HepG2 (cell line): Measurements from ENCODE around the gene CPLANE1. TPM values are rescaled to one million over a fixed set of nuclear protein-coding genes. Genes with fewer than 3 reads are reported as not detected.

Experiments
- ATAC-seq: fragments of 200-7000 bp; cut with Tn5 transposase; 3 replicates; pipeline ENCODE4 v1.9.1; 2020; ENCODE audit warnings: mild to moderate bottlenecking, moderate library complexity
- BruUV-seq: library from RNA; stranded (reverse); fragments of 400-500 nt; replicated peaks from 2 replicates; lab custom pipeline; 2021; lab: Mats Ljungman, UMichigan
- CTCF ChIA-PET: fragments of 300-600 bp; formaldehyde crosslinking; extraction: SDS; loops from one replicate; lab custom pipeline; 2021; ENCODE audit warnings: low total read pairs, inconsistent platforms, low intra/inter-chr PET ratio; lab: Yijun Ruan, JAX
- POLR2A ChIA-PET: fragments of 350-600 bp; sonication (Branson Sonifier 250); formaldehyde crosslinking; loops from one replicate; lab custom pipeline; 2020; ENCODE audit warnings: antibody characterized with exemption, inconsistent platforms; lab: Yijun Ruan, JAX
- DNase-seq: peaks from one replicate; pipeline ENCODE4 v3.0.0-alpha.2; 2015; ENCODE audit warnings: low spot score
- FAIRE-seq: peaks from 3 replicates; lab custom pipeline; 2011; peaks lifted over from hg19 to GRCh38; lab: Jason Lieb, UNC
- H2AFZ ChIP-seq: one replicate; pipeline ENCODE4 v1.6.1; 2011; ENCODE audit warnings: low read length, inconsistent platforms
- H3K27ac ChIP-seq: fragments of 300-600 bp; 3 replicates; pipeline ENCODE4 v1.8.0; 2011; ENCODE audit warnings: mixed run types, mild to moderate bottlenecking, mixed read lengths, low read length, inconsistent platforms; ENCODE audit not compliant: insufficient read depth; ENCODE audit errors: extremely low read length
- H3K27me3 ChIP-seq, 2 experiments: fragments of 200-600 bp in 1 of 2; 2 replicates in 1 of 2; 3 replicates in 1 of 2; pipeline versions ENCODE4 v1.6.0 to v1.8.0; 2011; ENCODE audit warnings: low read length in 2 of 2, mild to moderate bottlenecking in 2 of 2, moderate library complexity in 2 of 2, inconsistent platforms in 1 of 2; ENCODE audit not compliant: insufficient read depth in 2 of 2, control insufficient read depth in 1 of 2
- H3K36me3 ChIP-seq, 2 experiments: fragments of 200-600 bp in 1 of 2; replicated peaks in 1 of 2; 2 replicates in 1 of 2; 3 replicates in 1 of 2; pipeline versions ENCODE4 v1.5.1 to v1.8.0; 2011; ENCODE audit warnings: low read length in 2 of 2, inconsistent platforms in 1 of 2; ENCODE audit not compliant: insufficient read depth in 2 of 2, control insufficient read depth in 1 of 2
- H3K4me1 ChIP-seq: 2 replicates; pipeline ENCODE4 v1.5.1; 2012; ENCODE audit warnings: low read length, inconsistent platforms; ENCODE audit not compliant: insufficient read depth
- H3K4me2 ChIP-seq: 2 replicates; pipeline ENCODE4 v1.6.0; 2011; ENCODE audit warnings: low read depth, low read length, inconsistent platforms
- H3K4me3 ChIP-seq, 3 experiments: fragments of 200-600 bp in 1 of 3; sonication (generic), shearing (Covaris generic) in 1 of 3; replicated peaks in 1 of 3; 2 replicates each; pipeline ENCODE4 v1.5.1; 2011 to 2016; ENCODE audit warnings: low read length in 3 of 3, inconsistent platforms in 2 of 3, low read depth in 2 of 3, mild to moderate bottlenecking in 2 of 3, control low read depth in 1 of 3, mixed read lengths in 1 of 3; ENCODE audit not compliant: insufficient read depth in 1 of 3
- H3K79me2 ChIP-seq: one replicate; pipeline ENCODE4 v1.6.1; 2011; ENCODE audit warnings: low read length, inconsistent platforms; ENCODE audit not compliant: insufficient read depth
- H3K9ac ChIP-seq: 2 replicates; pipeline ENCODE4 v1.6.0; 2011; ENCODE audit warnings: mild to moderate bottlenecking, low read depth, low read length, inconsistent platforms; ENCODE audit not compliant: insufficient read depth
- H3K9me3 ChIP-seq: 2 replicates; pipeline ENCODE4 v1.5.1; 2012; ENCODE audit warnings: mild to moderate bottlenecking, low read length
- H4K20me1 ChIP-seq: 2 replicates; pipeline ENCODE4 v1.6.0; 2011; ENCODE audit warnings: inconsistent platforms, mild to moderate bottlenecking, low read length, moderate library complexity; ENCODE audit not compliant: insufficient read depth
- CC2D1A ChIP-seq: sonication (generic); formaldehyde crosslinking; IDR thresholded peaks from 2 replicates; pipeline ENCODE4 v1.8.1; 2023; ENCODE audit warnings: mild to moderate bottlenecking, missing genetic modification reagents
- GABPB1 ChIP-seq: IDR thresholded peaks from 2 replicates; pipeline ENCODE4 v1.6.1; 2016; ENCODE audit warnings: mild to moderate bottlenecking, missing genetic modification reagents, moderate library complexity, missing compliant biosample characterization
- MAZ ChIP-seq, 2 experiments: sonication (generic) in 1 of 2; formaldehyde crosslinking in 1 of 2; IDR thresholded peaks; 2 replicates each; pipeline versions ENCODE4 v1.5.0 to v1.6.1; 2012 to 2020; ENCODE audit warnings: low read depth in 2 of 2, mild to moderate bottlenecking in 2 of 2, borderline replicate concordance in 1 of 2, improper control_type of control experiment in 1 of 2, low read length in 1 of 2, missing genetic modification reagents in 1 of 2, moderate library complexity in 1 of 2
- MZF1 ChIP-seq: sonication (generic); formaldehyde crosslinking; IDR thresholded peaks from 2 replicates; pipeline ENCODE4 v1.8.1; 2023; ENCODE audit warnings: mild to moderate bottlenecking, missing genetic modification reagents, borderline replicate concordance
- NFYC ChIP-seq: IDR thresholded peaks from 2 replicates; pipeline ENCODE4 v1.6.1; 2016; ENCODE audit warnings: missing genetic modification reagents, missing compliant biosample characterization
- RARA ChIP-seq: IDR thresholded peaks from 2 replicates; pipeline ENCODE4 v1.6.1; 2016; ENCODE audit warnings: missing genetic modification reagents, missing compliant biosample characterization
- RORA ChIP-seq: sonication (generic); formaldehyde crosslinking; IDR thresholded peaks from 2 replicates; pipeline ENCODE4 v1.5.0; 2020; ENCODE audit warnings: mild to moderate bottlenecking, missing genetic modification reagents, moderate library complexity
- SAFB2 ChIP-seq: sonication (generic); formaldehyde crosslinking; IDR thresholded peaks from 2 replicates; pipeline ENCODE4 v1.5.1; 2020; ENCODE audit warnings: missing genetic modification reagents, low read depth, mild to moderate bottlenecking, borderline replicate concordance
- TRIM22 ChIP-seq: fragments of 450-650 bp; IDR thresholded peaks from 2 replicates; pipeline ENCODE4 v1.6.1; 2017
- ZNF30 ChIP-seq: sonication (generic); formaldehyde crosslinking; IDR thresholded peaks from 2 replicates; pipeline ENCODE4 v1.5.0; 2020; ENCODE audit warnings: mild to moderate bottlenecking, missing genetic modification reagents
- ZNF331 ChIP-seq: sonication (generic); formaldehyde crosslinking; IDR thresholded peaks from 2 replicates; pipeline ENCODE4 v1.4.0; 2020; ENCODE audit warnings: missing genetic modification reagents
- ZNF749 ChIP-seq: sonication (generic); formaldehyde crosslinking; IDR thresholded peaks from 2 replicates; pipeline ENCODE4 v1.8.0; 2022; ENCODE audit warnings: mild to moderate bottlenecking, missing genetic modification reagents, moderate library complexity, borderline replicate concordance
- ZNF782 ChIP-seq: sonication (generic); formaldehyde crosslinking; IDR thresholded peaks from 2 replicates; pipeline ENCODE4 v1.4.0; 2020; ENCODE audit warnings: missing genetic modification reagents, mild to moderate bottlenecking, borderline replicate concordance
- ZZZ3 ChIP-seq: sonication (generic); formaldehyde crosslinking; IDR thresholded peaks from 2 replicates; pipeline ENCODE4 v1.4.0; 2020; ENCODE audit warnings: missing genetic modification reagents, mild to moderate bottlenecking, borderline replicate concordance
- WGBS: methylation state at CpG from one replicate; pipeline ENCODE4 v1.1.6; 2017; ENCODE audit warnings: low lambda C conversion rate; 5-methylcytosine and 5-hydroxymethylcytosine counted together
- in situ Hi-C: cut with HindIII; loops from 2 replicates; pipeline ENCODE4 v1.10.0; 2017; ENCODE audit warnings: low pct_unique_long_range_greater_than_20kb; ENCODE audit not compliant: extremely low pct_ligation_motif_present
- intact Hi-C: fragments of 100-400 bp; cut with micrococcal nuclease; formaldehyde crosslinking; loops from one replicate; pipeline ENCODE4 v1.10.0; 2022; ENCODE audit not compliant: unreplicated experiment
- polyA plus RNA-seq, 8 experiments: library from polyadenylated mRNA; depleted of rRNA in 3 of 8; stranded (reverse) in 7 of 8; unstranded in 1 of 8; fragments of >200 nt; fragmentation: Illumina TruSeq in 4 of 8; extraction: Trizol in 4 of 8; gene quantifications; 2 replicates each; pipeline versions ENCODE4 v1.2.1 to v1.2.3, GENCODE V29; 2011 to 2016; ENCODE audit warnings: low read depth in 4 of 8, missing spikeins in 1 of 8, mixed read lengths in 1 of 8; ENCODE audit not compliant: insufficient read depth in 1 of 8
- total RNA-seq, 5 experiments: library from RNA; depleted of rRNA; stranded (reverse); fragments of >200 nt; fragmentation: Illumina TruSeq; extraction: Trizol; gene quantifications; 2 replicates each; pipeline ENCODE4 v1.2.3, GENCODE V29; 2016; ENCODE audit warnings: low read depth in 1 of 5
- TF ChIP-seq, protein P1 (sequence below): sonication (generic); formaldehyde crosslinking; IDR thresholded peaks from 2 replicates; pipeline ENCODE4 v1.8.1; 2023; ENCODE audit warnings: missing genetic modification reagents, inconsistent platforms, borderline replicate concordance

Gene CPLANE1
- total and polyA plus RNA-seq, 2 of the 13 experiments (the other 11 are each of a cell fraction or from before 2014, with no cell fraction given), result 6.3 to 9.9 TPM

DNA sequence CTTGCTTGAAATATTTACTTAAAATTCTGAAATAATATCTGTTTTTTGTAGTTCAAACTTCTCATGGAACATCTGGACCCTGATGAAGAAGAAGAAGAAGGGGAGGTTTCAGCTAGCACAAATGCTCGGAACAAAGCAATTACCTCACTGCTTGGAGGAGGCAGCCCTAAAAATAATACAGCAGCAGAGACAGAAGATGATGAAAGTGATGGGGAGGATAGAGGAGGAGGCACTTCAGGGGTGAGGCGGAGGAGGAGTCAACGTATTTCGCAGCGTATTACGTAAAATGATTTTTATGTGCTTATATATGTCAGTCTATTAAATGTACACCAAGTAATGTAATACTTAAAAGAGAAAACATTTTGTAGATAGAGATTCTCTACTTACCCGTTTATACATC lies 185.4 kb downstream of the CPLANE1 start (continued):
- TF ChIP-seq MAZ (IDR thresholded peaks at IDR 0.05; ENCODE audit: borderline replicate concordance, low read depth, low read length) (no peak), MAZ (CRISPR knock-in tag; IDR thresholded peaks at IDR 0.05; ENCODE audit: low read depth) (no peak)

DNA sequence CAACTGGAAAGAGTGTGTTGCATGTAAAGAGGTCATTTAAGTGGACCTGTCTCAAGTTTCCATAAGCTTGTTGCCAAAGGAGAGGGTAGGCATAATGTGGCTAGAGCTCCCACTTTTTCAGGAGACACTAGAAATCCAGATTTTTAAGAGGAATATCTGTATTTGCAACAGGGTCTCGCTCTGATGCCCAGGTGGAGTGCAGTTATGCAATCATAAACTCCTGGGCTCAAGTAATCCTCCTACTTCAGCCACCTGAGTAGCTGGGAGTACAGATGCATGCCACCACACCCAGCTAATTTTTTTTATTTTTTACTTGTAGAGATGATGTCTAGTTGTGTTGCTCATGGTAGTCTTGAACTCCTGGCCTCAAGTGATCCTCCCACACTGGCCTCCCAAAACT lies 189.1 kb downstream of the CPLANE1 start:
- intact Hi-C loops, result loop anchor here (10.0 kb wide), 1 partner anchor 145 kb away; no protein-coding TSS in a partner anchor
- no peak overlapping the region for H3K9ac ChIP-seq
- no peaks in the 10 kb centered on the region for H3K79me2 ChIP-seq
- peaks cover 11 to 53% of the 10 kb centered on the region in 2 experiments; a peak in 4 of 5 replicates for H3K36me3 ChIP-seq
- no peak for DNase-seq
- in situ Hi-C loops, result no loop called here
- no peak for TF ChIP-seq ZNF782 (CRISPR knock-in tag)
- TF ChIP-seq NFYC (CRISPR knock-in tag), result no peak
- no peak for TF ChIP-seq ZNF749
- TF ChIP-seq, protein P1, sequence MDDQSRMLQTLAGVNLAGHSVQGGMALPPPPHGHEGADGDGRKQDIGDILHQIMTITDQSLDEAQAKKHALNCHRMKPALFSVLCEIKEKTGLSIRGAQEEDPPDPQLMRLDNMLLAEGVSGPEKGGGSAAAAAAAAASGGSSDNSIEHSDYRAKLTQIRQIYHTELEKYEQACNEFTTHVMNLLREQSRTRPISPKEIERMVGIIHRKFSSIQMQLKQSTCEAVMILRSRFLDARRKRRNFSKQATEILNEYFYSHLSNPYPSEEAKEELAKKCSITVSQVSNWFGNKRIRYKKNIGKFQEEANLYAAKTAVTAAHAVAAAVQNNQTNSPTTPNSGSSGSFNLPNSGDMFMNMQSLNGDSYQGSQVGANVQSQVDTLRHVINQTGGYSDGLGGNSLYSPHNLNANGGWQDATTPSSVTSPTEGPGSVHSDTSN (CRISPR knock-in tag), result no peak
- TF ChIP-seq TRIM22, result no peak
- no peak for TF ChIP-seq ZZZ3
- TF ChIP-seq CC2D1A (CRISPR knock-in tag), result no peak
- TF ChIP-seq SAFB2 (CRISPR knock-in tag), result no peak
- no peak for TF ChIP-seq ZNF331
- no peak for TF ChIP-seq MZF1 (CRISPR knock-in tag)
- no peak for TF ChIP-seq ZNF30 (CRISPR knock-in tag)
- TF ChIP-seq RARA, result no peak
- TF ChIP-seq GABPB1 (CRISPR knock-in tag), result no peak
- TF ChIP-seq RORA (CRISPR knock-in tag), result no peak
- TF ChIP-seq, all 625 proteins: peak for 0
- H2AFZ ChIP-seq, result no peak overlapping the region
- no peaks in the 10 kb centered on the region for H4K20me1 ChIP-seq
- ChIA-PET POLR2A (no interaction called here), CTCF (no interaction called here)
- no peak overlapping the region for H3K27ac ChIP-seq
- 0 out of 2 replicates have a peak, but pooled peaks cover 6% of the 10 kb centered on the region for H3K4me1 ChIP-seq
- H3K4me3 ChIP-seq, result no peak overlapping the region
- 90% methylated on average over 1 of the region's 1 CpG for WGBS
- H3K4me2 ChIP-seq, result no peak overlapping the region
- no peak for ATAC-seq
- H3K27me3 ChIP-seq, result no peaks in the 10 kb centered on the region
- no TSS peak for BruUV-seq
- FAIRE-seq, result no peak
- H3K9me3 ChIP-seq, result no peaks in the 10 kb centered on the region
